NCI-H128 (cell line): ENCODE measurements around the gene IBA57.

Source experiments
- DNase-seq: peaks from one replicate; lab custom pipeline; 2025; ENCODE audit not compliant: unreplicated experiment; lab: John Stamatoyannopoulos, UW

The IBA57 gene

DNA sequence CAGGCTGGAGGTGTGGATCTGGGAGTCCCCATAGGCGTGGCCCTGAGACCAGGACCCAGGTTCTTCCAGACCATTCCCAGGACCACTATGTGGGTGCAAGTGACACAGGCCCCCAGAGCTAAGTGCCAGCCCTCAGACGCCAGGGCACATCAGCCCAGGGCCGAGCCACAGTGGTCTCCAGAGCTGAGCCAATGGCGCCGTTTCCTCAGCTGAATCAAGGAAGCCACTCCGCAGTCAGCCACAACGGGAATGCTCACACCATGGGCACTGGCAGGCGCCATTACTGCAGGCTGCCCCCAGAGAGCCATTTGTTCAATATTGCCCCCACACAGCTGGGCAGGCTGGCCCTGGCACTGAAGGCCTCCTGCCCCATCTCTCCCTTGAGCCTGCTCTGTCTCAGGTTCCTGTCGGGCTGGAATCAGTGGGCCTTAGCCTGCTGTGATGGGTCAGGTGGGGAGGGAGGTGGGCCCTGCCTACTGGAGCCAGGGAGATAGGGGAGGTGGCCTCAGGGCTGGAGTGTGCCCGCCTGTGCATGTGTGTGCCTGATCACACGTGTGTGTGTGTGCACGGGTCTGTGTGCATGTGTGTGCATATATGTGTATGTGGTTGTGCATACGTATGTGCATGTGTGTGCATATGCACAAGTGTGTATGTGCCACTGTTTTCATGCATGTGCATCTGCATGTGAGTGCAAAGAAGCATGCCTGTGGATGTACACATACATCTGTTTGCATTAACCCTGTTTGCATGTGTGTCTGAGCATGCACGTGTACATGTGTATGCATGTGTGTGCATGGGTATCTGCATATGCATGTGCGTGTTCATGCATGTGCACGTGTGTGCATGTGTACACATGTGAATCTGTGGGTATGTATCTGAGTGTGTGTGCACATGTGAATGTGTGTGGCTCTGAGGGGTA lies 9.7 kb upstream of the IBA57 start:
- no peak for DNase-seq

GRCh38 chr1:228156515-228156881 lies 9.1 kb upstream of the IBA57 start:
- no peak for DNase-seq

- no peak for DNase-seq
Observed at GRCh38 chr1:228156941-228157728, 8.5 kb upstream of the IBA57 start.

GRCh38 chr1:228157729-228158126 lies 7.9 kb upstream of the IBA57 start:
- DNase-seq: no peak

- no peak for DNase-seq
Observed at GRCh38 chr1:228158151-228159007, 7.2 kb upstream of the IBA57 start.

- DNase-seq: no peak
Observed at GRCh38 chr1:228159008-228159665, 6.5 kb upstream of the IBA57 start.

DNA sequence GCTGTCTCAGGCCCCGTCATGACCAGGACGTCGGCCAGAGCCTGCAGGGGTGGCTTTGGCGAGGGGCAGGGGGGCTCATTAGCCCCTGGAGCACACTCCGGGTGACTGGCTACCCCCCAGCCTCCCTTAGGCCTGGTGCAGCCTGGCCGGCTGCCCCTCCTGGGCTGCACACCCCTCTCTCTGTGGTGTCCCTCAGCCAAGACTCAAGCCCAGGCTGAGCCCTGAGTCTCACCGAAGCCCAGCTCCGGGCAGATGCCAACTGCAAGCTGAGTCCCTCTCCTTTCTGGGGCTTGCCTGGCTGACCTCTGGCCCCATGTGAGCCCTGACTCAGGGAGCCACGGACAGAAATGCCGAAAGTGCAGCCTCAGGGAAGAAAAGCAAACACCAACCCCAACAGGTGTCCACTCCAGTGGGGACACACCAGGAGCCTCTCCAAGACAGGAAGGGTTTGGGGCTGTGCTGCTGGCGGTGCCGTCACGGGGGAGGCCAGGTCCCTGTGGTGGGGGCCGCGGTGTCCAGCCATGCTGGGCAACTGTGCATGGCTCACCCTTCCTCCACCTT lies 5.3 kb upstream of the IBA57 start:
- no peak for DNase-seq

DNA sequence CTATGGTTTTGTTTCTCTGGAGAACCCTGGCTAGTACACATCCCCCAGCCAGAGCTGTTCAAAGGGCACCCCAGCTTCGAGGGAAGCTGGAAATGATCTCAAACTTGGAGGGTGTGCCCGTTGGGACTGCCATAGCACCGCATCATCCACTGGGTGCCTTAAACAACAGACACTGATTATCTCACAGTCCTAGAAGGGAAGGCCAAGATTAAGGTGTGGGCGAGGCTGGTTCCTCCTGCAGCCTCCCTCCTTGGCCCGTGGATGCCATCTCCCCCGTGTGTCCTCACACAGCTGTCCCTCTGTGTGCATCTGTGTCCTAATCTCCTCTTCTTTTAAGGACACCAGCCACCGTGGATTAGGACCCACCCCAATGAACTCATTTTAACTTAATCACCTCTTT lies 4.2 kb upstream of the IBA57 start:
- no peak for DNase-seq

GRCh38 chr1:228161866-228162265 lies 3.7 kb upstream of the IBA57 start:
- no peak for DNase-seq

GRCh38 chr1:228162286-228163006 lies 3.2 kb upstream of the IBA57 start:
- no peak for DNase-seq

- no peak for DNase-seq
Observed at GRCh38 chr1:228163007-228163753, 2.4 kb upstream of the IBA57 start.

GRCh38 chr1:228163776-228164519 lies 1.7 kb upstream of the IBA57 start:
- no peak for DNase-seq

- DNase-seq: no peak
Observed at GRCh38 chr1:228164561-228165371, 838 bp upstream of the IBA57 start.

GRCh38 chr1:228166170-228166936 lies 749 bp downstream of the IBA57 start:
- DNase-seq: peak; percentile 25

DNA sequence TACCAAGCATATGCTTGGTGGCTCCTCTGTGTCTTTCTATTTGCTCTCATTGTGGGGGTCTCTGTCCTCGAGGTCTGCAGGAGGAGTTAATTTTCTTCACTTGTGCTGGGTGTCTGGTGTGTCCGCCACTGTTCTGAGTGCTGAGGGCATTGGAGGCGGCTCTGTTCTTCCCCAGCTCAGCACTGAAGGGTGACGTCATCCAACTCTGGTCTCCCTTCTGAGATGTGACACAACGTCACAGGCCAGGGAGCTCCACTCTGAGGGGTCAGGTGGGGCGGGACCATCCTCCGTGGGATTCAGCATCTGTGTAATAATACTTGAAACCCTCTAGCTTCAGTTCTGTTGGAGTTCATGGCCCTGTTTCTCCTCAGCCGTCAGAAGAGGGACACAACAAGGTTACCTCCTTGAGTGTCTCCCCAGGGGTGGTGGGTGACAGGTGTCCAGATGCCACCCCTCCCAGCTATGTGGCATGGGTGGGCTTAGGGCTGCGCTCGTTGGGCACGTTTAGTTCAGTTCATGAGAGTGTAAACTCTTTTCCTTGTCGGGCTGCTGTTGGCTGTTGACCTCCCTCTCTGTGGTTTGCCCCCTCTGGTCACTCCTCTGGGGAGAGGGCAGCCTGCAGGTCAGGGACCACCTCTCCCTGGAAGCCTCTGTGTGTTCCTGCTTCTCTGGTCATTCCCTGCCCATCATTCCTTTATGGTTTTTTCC lies 3.1 kb downstream of the IBA57 start:
- DNase-seq: no peak

GRCh38 chr1:228169345-228169744 lies 3.7 kb downstream of the IBA57 start:
- DNase-seq: no peak
